ENCODE data around the gene NEK9.
"Not testable (repeated sequence)": the region's sequence is repeated elsewhere in the genome, so short reads cannot be mapped to it uniquely, and the experiment has no call there.

Gene NEK9

DNA sequence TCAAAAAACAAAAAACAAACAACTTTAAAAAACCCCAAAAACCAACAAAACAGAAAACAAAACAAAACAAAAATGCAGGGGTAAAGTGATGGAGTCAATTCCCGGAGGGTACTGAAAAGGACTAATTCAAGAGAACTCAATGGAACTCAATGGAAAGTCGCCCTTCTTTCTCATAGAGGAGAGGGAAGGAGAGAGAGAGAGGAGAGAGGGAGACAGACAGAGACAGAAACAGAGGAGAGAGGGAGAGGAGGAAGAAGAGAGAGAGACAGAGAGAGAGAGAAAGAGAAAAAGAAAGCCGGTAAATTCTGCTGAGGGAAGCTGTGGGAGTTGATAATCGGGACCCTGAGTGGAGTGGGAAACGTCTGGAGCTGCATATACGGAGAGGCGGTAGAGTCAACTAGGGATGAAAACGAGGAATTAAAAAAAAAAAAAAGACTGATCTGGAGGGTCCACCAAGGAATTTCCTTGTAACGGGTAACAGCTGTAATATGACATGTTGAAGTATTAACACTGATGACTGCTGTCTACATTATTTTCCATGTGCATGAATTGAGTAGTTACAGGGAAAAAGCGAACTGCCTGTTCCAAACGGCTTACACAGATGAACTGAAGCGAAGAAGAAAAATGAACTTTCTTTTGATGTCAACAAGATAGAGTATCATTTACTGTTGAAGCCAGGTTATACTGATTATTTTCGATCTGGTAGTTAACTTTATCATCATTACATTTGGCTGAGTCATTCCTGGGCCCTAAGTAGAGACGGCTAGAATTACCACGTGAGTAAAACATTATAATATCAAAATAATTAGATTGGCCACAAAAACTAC, 58.3 kb downstream of the NEK9 start:
- DNase-seq (ENCODE audit: low read depth in 4 of 4, low spot score in 1 of 4) = no peak

DNA sequence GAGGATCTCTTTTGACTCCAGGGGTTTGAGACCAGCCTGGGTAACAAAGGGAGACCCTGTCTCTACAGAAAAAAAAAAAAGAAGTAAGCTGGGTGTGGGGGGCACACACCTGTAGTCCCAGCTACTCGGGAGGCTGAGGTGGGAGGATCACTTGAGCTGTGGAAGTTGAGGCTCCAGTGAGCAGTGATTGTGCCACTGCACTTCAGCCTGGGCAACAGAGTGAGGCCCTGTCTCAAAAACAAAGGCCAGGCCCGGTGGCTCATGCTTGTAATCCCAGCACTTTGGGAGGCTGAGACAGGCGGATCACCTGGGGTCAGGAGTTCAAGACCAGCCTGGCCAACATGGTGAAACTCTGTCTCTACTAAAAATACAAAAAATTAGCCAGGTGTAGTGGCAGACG, 59.1 kb downstream of the NEK9 start:
- not testable (repeated sequence) for DNase-seq (ENCODE audit: low read depth in 4 of 4, low spot score in 1 of 4)

DNA sequence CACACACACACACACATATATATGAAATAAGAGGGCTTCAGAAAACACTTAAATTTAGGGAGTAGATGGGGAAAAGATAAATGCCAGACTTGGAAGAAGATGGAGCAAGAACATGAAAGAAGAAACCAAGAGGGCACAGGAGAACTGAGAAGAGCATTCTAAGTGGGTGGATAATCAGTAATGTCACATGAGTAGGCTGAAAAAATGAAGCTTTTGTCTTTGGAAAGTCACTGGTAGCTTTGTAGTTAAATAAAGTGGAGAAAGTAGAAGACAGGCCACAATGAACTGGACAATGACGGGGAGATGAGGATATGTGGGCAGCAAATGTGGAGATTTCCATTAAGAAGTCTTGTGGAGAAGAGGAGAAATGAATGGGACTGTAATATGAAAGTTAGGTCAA, 59.6 kb downstream of the NEK9 start:
- DNase-seq (ENCODE audit: low read depth in 4 of 4, low spot score in 1 of 4) = no peak

DNA sequence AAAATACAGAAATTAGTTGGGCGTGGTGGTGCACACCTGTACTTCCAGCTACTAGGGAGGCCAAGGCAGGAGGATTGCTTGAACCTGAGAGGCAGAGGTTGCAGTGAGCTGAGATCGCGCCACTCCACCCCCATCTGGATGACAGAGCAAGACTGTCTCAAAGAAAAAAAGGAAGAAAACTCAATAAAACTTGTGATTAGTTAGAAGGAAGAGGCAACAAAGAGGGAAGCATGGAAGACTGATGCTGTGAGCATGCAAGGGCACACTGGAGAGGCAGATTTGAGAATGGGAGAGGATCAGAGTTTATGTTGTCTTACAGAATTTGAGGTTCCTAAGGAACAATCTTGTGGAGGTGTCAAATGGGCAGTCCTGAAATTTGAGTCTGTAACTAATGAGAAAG, 60.2 kb downstream of the NEK9 start:
- DNase-seq (ENCODE audit: low read depth in 4 of 4, low spot score in 1 of 4) = no peak

DNA sequence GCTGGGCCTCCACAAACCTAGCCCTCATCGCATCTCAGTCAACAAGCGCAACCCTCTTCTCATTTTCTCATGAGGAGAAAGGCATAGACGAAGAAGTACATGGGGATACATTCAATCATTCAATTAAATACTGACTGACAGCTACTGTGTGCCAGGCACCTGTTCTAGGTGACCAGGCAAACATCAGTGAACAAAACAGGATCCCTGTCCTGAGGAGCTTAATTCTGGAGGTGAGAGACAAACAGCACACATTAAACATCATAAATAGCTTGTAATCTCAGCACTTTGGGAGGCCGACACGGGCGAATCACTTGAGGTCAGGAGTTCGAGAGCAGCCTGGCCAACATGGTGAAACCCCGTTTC, 62.7 kb downstream of the NEK9 start:
- no peak for DNase-seq (ENCODE audit: low read depth in 4 of 4, low spot score in 1 of 4)

DNA sequence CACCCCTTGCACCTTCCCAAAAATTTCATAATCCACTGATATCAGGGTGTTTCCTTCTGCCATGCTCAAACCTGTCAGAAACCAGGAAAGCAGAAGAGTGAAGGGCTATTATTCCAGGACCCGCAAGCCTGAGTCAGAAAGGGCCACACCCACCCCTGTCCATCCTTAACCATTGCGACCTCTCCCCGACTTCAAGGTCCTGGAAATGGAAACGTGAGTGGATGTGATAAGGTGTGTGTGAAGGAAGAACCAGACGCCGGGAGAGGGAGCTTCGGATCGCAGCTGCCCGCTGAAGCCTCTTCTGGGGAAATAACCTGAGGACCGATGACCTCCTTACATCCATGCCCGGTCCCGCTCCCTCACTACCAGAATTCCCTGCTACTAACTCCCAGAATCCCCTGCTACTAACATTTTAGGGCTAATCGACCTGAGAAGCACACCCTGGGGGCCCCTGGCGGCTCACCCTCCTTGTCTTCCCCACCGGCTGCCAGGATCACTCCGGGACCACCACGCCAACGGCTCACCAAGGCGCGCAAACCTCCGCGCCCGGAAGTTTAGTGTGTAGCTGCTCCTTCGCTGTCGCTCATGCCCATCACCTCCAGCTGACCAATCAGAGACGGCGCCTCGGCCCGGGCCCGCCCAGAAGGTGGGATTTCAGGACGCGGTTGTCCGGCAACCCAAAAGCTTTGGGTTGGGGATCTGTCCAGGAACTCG, 63.2 kb downstream of the NEK9 start, which contains the start of gene ACYP1:
Gene ACYP1, minus strand, starts transcription at position 534 of the 714 bp plus-strand sequence. Its CDS starts 471 bp downstream, at position 63.
- DNase-seq (ENCODE audit: low read depth in 4 of 4, low spot score in 1 of 4) = peak; percentile 70 to 88 (median 86)

DNA sequence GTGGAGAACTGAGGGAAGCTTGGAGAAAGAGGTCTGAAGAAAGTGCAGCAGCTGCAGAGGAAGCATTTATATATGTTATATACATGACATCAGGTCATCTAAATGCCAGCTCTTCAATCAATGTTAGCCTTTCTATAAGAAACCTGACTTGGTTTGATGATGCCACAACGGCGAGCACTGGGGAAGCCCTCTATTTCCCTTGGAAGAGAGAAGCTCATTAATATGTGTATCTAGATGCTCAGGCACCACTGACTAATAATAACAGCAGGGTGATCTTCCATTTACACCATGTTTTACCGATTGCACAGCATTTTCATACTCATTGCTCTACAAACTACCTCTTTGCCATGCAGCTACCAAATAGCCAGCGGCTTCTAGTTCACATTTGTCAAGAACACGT, 63.8 kb downstream of the NEK9 start:
- no peak for DNase-seq (ENCODE audit: low read depth in 4 of 4, low spot score in 1 of 4)

DNA sequence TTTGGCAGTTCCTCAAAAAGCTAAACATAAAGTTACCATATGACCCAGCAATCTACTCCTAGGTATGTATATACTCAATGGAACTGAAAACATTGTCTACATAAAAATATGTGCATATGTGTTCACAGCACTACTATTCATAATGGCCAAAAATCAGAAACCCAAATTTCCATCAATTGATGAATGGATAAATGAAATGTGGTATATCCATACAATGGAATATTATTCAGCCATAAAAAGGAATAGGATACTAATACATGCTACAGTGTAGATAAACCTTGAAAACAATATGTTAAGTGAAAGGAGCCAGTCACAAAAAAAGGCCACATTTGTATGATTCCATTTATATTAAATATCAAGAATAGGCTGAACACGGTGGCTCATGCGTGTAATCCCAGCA, 66.4 kb downstream of the NEK9 start:
- DNase-seq (ENCODE audit: low read depth in 4 of 4, low spot score in 1 of 4) = no peak

DNA sequence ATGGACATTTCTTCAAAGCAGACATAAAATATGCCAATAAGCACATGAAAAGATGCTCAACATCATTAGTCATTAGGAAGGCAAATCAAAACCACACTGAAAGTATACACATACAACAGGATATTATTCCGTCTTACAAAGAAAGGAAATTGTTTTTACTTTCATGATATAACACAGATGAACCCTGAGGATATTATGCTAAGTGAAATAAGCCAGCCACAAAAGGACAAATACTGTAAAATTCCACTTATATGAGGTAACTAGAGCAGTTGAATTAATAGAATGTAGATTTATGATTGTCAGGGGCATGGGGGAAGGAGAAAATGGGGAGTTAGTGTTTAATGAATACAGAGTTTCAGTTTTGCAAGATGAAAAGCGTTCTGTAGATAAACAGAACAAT, 67.2 kb downstream of the NEK9 start:
- DNase-seq (ENCODE audit: low read depth in 4 of 4, low spot score in 1 of 4) = no peak

DNA sequence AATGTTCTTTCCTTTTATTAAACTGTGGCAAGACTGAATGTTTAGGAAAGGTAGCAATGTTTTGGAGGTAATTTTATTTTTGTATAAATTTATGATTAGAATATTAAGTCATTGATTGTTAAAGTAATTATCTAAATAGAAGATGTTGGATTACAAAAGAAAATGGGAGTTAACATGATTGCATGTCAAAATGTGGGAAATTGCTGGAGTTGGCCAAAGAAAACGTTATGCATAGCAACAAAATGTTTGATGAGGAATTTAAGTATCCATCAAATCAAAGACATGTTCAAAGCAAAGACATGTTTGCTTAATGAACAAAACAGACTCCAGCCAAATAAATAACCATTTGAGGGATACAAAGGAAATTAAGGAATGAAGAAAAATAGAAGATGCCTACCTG, 72.4 kb downstream of the NEK9 start:
- no peak for DNase-seq (ENCODE audit: low read depth in 4 of 4, low spot score in 1 of 4)

DNA sequence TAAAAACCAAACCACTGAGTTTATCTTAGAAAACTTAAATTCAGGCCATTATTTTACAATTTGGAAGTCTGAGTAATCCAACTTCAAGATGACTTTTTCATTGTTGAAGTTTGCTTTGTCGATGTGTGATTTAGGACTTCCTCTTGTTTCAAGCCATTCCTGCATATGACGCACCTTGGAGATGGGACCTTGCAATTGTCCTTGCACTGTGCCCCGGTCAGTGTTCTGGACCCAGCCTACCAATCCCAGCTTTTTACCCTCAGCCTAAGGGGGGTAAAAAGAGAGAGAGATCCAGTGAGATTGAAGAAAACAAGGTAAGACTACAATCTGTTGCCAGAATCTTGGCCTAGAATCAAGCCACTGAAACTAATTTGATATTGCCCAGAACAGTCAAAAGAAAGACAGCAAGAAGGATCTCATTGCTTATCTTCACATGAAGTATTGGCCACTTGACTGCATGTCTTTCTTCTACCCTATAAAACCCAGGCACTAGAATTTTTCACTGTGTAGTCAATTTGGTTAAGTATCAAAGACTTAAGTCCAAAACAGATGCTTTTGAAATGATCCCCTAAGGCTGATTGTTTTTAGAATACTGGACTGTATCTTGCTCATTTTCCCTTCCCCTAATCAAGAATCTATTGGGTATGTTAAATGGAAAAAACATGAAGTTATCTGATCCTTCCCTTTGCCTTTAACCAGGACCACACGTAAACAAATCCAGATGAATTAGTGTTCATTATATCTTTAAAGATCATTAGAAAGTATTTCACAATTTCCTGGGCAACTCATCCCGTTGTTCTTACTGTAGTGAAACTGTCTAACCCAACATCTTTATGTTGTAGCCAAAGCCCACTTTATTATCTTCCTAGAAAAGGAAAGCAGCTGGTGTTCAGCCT, 73.2 kb downstream of the NEK9 start:
- DNase-seq (ENCODE audit: low read depth in 4 of 4, low spot score in 1 of 4) = no peak

DNA sequence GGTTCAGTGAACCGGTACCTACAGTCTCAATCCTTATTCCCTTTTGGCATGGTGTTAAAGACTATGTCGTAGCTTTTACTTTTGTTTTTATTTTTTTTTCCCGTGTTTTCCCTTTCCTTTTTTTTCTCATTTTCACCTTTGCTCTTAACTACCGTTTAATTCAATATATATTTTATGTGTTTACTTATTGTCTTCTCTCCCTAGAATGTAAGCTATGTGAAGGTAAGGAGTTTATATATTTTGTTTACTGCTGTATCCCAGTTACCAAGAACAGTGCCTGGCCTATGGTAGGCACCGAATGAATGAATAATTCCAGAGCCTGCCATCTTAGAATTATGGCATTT, 75.3 kb downstream of the NEK9 start:
- DNase-seq (ENCODE audit: low read depth in 4 of 4, low spot score in 1 of 4) = no peak

DNA sequence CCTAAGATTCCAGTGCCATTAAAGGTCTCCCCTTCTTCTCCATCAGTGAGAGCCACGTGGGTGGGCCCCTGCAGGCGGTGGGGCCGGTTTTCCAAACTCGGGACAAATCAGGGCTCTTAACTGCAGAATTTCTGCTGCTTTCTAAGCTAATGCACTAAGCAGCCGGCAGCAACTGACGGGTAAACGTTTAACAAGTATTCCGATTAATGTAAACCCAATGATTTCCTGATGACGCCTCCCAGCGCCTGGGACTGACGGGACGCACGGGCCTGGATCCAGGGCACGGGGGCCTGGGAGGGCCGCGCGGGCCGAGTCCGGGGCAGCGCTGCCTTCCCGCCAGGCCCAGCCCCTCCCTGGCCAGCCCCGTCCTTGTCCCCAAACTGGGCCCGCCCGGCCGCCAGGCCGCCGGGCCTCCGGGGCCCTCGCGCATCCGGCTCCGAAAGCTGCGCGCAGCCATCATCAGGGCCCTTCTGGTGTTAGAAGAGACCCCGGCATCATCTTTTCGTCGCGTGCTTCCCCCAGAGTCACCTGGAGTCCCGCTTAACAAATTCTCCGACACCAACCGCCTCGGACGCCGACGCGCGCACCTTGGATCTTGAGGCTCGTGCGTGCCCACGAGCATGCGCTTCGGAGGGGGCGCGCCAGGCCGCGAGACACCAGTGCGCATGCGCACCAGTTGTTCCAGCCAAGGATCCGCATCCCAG, 75.8 kb downstream of the NEK9 start, which contains the start of gene MLH3:
Gene MLH3, minus strand, starts transcription at position 616 of the 704 bp plus-strand sequence. CDS start 1,812 bp downstream, outside the sequence.
- peak; percentile 50 to 70 (median 66) for DNase-seq (ENCODE audit: low read depth in 4 of 4, low spot score in 1 of 4)

DNA sequence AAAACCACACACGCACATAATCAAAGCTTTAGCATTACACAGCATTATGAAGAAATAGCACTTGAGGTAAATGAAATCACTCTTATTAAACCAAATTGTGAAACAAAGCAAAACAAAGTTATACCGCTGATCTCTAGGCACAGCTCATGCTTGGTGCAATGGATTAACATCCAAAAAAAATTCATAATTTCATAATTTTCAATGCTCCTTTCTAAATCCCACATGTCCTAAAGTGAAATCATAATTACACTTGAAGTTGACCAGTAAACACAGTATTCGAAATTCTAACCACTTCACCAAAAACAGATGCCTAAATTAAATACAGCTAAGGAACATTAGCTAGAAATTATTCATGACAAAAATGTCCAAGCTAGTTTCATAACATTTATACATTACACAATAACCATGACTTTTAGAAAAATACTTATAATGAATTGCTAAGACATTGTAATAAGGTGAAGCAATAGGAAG, 77.1 kb downstream of the NEK9 start:
- DNase-seq (ENCODE audit: low read depth in 4 of 4, low spot score in 1 of 4) = no peak

DNA sequence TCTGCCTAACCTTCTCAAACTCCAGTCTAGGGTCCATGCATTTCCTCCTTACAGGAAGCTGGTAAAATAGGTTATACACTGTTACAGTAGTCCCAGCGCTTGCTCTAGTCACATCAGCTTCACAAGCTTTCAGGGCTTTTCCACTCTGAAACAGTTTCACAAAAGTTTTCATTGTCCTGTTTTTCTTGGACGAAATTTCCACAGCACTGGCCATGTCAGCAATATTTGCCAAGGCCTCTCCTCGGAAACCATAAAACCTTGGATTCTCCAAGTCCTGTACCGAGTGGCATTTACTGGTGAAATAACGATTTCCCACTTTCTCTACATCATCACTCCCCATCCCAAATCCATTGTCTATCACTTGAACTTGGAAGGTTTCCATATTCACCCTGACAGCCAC, 77.7 kb downstream of the NEK9 start:
- DNase-seq (ENCODE audit: low read depth in 4 of 4, low spot score in 1 of 4) = no peak

DNA sequence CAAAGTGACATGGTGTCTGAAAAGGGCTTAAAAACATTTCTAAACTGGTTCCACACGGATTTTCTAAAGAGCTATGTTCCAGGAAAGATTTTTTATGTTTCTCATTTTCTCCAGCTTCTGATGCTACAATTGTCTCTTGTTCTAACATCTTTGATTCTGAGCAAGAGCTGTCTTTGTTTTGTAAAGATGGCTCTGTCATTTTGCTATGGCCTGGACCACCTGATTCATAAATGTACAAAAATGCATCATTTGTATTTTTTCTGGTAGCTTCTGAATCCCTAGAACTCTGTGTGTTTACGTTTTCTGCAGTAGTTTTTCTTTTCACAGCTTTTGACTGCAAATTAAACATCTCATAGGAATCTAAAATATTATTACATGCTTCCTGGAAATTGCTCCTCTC, 78.7 kb downstream of the NEK9 start:
- no peak for DNase-seq (ENCODE audit: low read depth in 4 of 4, low spot score in 1 of 4)

DNA sequence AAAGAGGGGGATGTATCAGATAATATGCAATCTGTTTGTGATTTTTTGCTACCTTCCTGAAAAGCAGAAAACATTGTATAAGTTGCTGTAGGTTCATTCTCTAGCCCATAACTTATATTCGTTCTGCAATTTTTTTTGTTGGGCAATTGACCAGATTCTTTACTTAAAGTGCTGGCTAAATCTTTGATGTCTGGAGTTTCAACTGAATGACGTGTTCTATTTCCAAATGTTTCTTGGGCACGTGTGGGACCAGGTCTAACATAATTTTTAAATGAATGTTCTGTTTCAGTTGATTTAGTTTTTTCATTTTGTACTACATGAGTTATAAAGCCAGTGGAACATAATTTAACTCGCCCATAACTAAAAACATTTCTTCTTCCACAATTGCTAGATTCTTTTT, 79.3 kb downstream of the NEK9 start:
- no peak for DNase-seq (ENCODE audit: low read depth in 4 of 4, low spot score in 1 of 4)

DNA sequence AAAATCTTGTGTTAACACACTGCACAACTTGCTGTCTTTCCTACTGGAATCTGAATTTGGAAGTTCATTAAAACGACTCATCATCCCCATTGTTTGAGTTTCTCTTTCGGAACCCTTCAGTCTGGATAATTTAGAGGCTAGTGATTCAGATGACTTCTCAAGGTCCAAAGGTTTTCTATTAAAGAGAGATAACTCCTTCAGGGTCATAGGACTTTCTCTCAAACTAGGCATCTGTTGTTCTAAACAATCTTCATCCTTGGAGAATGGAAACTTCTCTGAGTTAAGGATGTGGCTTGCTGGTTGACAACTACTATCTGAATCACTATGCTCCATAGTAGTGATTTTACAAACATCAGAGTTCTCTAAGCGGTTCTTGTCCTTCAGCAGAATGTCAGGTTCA, 79.9 kb downstream of the NEK9 start:
- DNase-seq (ENCODE audit: low read depth in 4 of 4, low spot score in 1 of 4) = no peak

DNA sequence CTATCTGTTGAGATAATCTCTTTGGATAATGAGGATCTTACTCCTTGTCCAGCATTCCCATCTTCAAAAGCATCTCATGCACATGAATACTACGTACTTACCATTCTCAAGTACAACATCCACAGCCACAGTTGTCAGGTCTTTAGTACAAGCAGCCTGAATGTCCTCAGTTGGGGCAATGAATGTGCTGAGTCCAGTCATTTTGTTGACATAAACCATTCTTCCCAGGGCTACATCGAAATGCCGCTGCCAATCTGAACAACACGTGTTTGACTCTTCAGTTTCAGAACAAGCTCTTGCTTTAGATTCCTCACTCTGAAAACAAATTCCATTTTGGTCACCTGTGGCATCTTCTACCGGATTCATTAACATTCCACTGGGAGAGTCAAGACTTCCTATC, 80.6 kb downstream of the NEK9 start:
- no peak for DNase-seq (ENCODE audit: low read depth in 4 of 4, low spot score in 1 of 4)

DNA sequence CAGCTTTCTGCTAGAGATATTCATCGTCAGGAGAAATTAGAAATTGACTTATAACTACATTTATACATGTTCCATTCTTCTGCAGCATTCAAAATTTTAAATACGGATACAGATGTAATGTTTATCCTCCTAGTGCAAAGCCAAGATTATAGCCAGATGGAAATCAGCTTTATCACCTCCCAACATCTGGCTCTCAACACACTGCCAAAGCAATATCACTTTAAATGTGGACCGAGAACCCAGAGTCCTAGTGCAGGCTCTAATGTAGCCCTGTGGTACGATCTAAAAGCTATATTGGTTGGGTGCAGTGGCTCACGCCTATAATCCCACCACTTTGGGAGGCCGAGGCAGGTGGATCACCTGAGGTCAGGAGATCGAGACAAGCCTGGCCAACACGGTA, 82.1 kb downstream of the NEK9 start:
- DNase-seq (ENCODE audit: low read depth in 4 of 4, low spot score in 1 of 4) = no peak

DNA sequence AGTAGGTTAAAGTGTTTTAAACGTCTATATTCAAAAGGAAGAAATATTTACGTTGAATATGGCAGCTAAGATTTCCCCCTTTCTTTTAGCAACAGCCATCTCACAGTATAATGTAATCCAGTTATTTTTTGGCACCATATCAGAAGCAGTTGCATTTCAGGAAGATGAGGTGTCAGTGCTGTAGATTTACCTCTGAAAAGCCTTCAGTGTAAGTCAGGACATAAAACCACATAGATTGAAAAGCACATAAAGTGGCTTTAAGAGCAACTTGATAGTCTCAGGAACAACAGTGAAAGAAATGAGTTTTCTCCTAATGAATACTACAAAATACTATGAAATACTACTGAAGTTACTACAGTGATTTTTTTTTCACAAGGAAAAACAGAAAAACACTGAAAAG, 82.5 kb downstream of the NEK9 start:
- DNase-seq (ENCODE audit: low read depth in 4 of 4, low spot score in 1 of 4) = no peak

Measured in stimulated activated CD4-positive, alpha-beta T cell treated with anti-CD3 and anti-CD28 coated beads, Interleukin-1b, Interleukin-23, amount 100 ng/mL, for 24 hours (primary cell).